Prostate gland (tissue), 2 donors: Measurements from ENCODE around the gene NYNRIN. TPM values are rescaled to one million over a fixed set of nuclear protein-coding genes. Genes with fewer than 3 reads are reported as not detected.

Experiments used
- DNase-seq: peaks from one replicate; pipeline ENCODE4 v3.0.0-alpha.2; 2019; ENCODE audit warnings: low spot score
- H3K27ac ChIP-seq, 2 donors: fragments of 200-600 bp; sonication (generic); 2 replicates each; pipeline ENCODE4 v1.5.1; 2017 to 2019
- H3K27me3 ChIP-seq: fragments of 200-600 bp; sonication (generic); replicated peaks from 2 replicates; pipeline ENCODE4 v1.5.1; 2019; ENCODE audit not compliant: insufficient read depth
- H3K36me3 ChIP-seq, 2 donors: fragments of 200-600 bp; sonication (generic); 1 replicate in 1 of 2; 2 replicates in 1 of 2; pipeline versions ENCODE4 v1.5.1 to v1.8.1; 2017 to 2019
- H3K4me1 ChIP-seq: fragments of 200-600 bp; sonication (generic); replicated peaks from 2 replicates; pipeline ENCODE4 v1.5.1; 2019
- H3K4me3 ChIP-seq, 2 donors: fragments of 200-600 bp; sonication (generic); 2 replicates each; pipeline ENCODE4 v1.5.1; 2017 to 2019
- H3K9me3 ChIP-seq: fragments of 200-600 bp; sonication (generic); 2 replicates; pipeline ENCODE4 v1.5.1; 2017
- CTCF ChIP-seq, 4 experiments: fragments of 200-600 bp in 2 of 4; fragments of 450-650 bp in 2 of 4; sonication (generic) in 2 of 4; IDR thresholded peaks; 1 replicate in 3 of 4; 2 replicates in 1 of 4; pipeline ENCODE4 v1.5.1; 2016 to 2019; ENCODE audit warnings: antibody characterized with exemption in 4 of 4, mild to moderate bottlenecking in 2 of 4, moderate library complexity in 2 of 4
- POLR2A ChIP-seq: fragments of 450-650 bp; IDR thresholded peaks from one replicate; pipeline ENCODE4 v1.6.1; 2016; ENCODE audit warnings: antibody characterized with exemption, mild to moderate bottlenecking
- POLR2AphosphoS5 ChIP-seq: sonication (generic); formaldehyde crosslinking; IDR thresholded peaks from one replicate; pipeline ENCODE4 v1.6.1; 2017; ENCODE audit warnings: antibody characterized with exemption
- WGBS: methylation state at CpG from one replicate; pipeline ENCODE4 v1.1.5; 2018; 5-methylcytosine and 5-hydroxymethylcytosine counted together
- intact Hi-C: fragments of 100-400 bp; cut with DNase I; formaldehyde crosslinking; loops from one replicate; pipeline ENCODE4 v1.14.2; 2022
- small RNA-seq, 2 donors: library from RNA; depleted of rRNA; stranded (forward); fragments of <200 nt; gene quantifications; one replicate each; pipeline ENCODE3, GENCODE V24; 2016
- total RNA-seq, 2 donors: library from RNA; depleted of rRNA; stranded (reverse); fragments of >200 nt; gene quantifications; one replicate each; pipeline ENCODE4 v1.1.0, GENCODE V29; 2016

NYNRIN gene
- total RNA-seq, 2 donors from 2014 or later, result 10.5 to 26.5 TPM

- Histone ChIP-seq H3K9me3 (no peaks in the 10 kb centered on the region), H3K36me3 (no peaks in the 10 kb centered on the region), H3K4me3 (no peak overlapping the region), H3K27ac (no peak overlapping the region), H3K27me3 (no peaks in the 10 kb centered on the region), H3K4me1 (no peaks in the 10 kb centered on the region)
- TF ChIP-seq POLR2A (no peak), CTCF (IDR thresholded peaks at IDR 0.05) (no peak), POLR2AphosphoS5 (no peak)
- no peak for DNase-seq
- intact Hi-C loops, result no loop called here
- WGBS, result 65% methylated on average over 4 of the region's 4 CpGs
Measured at GRCh38 chr14:24463884-24464785, 65.3 kb downstream of the NYNRIN start.

GRCh38 chr14:24465368-24465767 lies 66.6 kb downstream of the NYNRIN start:
- no peaks in the 10 kb centered on the region for H3K36me3 ChIP-seq
- H3K4me1 ChIP-seq, result no peaks in the 10 kb centered on the region
- no peaks in the 10 kb centered on the region for H3K9me3 ChIP-seq
- 95% methylated on average over 3 of the region's 3 CpGs for WGBS
- intact Hi-C loops, result no loop called here
- DNase-seq, result no peak
- H3K27me3 ChIP-seq, result no peaks in the 10 kb centered on the region
- no peak overlapping the region for H3K27ac ChIP-seq
- TF ChIP-seq CTCF (IDR thresholded peaks at IDR 0.05) (no peak), POLR2AphosphoS5 (no peak), POLR2A (no peak)
- no peak overlapping the region for H3K4me3 ChIP-seq

- intact Hi-C loops, result no loop called here
- 97% methylated on average over 3 of the region's 3 CpGs for WGBS
- H3K4me3 ChIP-seq, result no peak overlapping the region
- DNase-seq, result no peak
- TF ChIP-seq CTCF (IDR thresholded peaks at IDR 0.05) (no peak), POLR2A (no peak), POLR2AphosphoS5 (no peak)
- H3K4me1 ChIP-seq, result no peaks in the 10 kb centered on the region
- H3K27me3 ChIP-seq, result no peaks in the 10 kb centered on the region
- H3K36me3 ChIP-seq, result no peaks in the 10 kb centered on the region
- H3K27ac ChIP-seq, result no peak overlapping the region
- no peaks in the 10 kb centered on the region for H3K9me3 ChIP-seq
Measured at GRCh38 chr14:24465805-24466204, 67.0 kb downstream of the NYNRIN start.

Small RNA genes within 50 kb of the gene (small RNA-seq; reads per million reads assigned to genes)
- gene RF00026, result 0 reads per million in 2 donors

Other genes with a start within 250 kb of the NYNRIN start
- 10 to 100 TPM; 61.5 to 82.9 TPM for gene IRF9, start 237.7 kb upstream of the NYNRIN start, total RNA-seq
- gene REC8, start 226.9 kb upstream of the NYNRIN start, total RNA-seq, result 10 to 100 TPM in 1 of 2 donors, 1 to 10 TPM in 1; 5.6 to 25.4 TPM
- gene IPO4, start 210.2 kb upstream of the NYNRIN start, total RNA-seq, result 10 to 100 TPM; 42.6 to 44.5 TPM
- 100 to 1,000 TPM in 1 of 2 donors, 10 to 100 TPM in 1; 68.9 to 113 TPM for gene TM9SF1, start 203.6 kb upstream of the NYNRIN start, total RNA-seq
- 1 to 10 TPM in 1 of 2 donors, not detected in 1; 1.2 TPM for gene TSSK4, start 193.3 kb upstream of the NYNRIN start, total RNA-seq
- 10 to 100 TPM; 61.5 to 66.8 TPM for gene CHMP4A, start 185.5 kb upstream of the NYNRIN start, total RNA-seq
- 10 to 100 TPM; 19.1 to 25.5 TPM for gene MDP1, start 182.9 kb upstream of the NYNRIN start, total RNA-seq
- 100 to 1,000 TPM; 114 to 185 TPM for gene NEDD8, start 166.6 kb upstream of the NYNRIN start, total RNA-seq
- gene GMPR2, start 166.1 kb upstream of the NYNRIN start, total RNA-seq, result 100 to 1,000 TPM in 1 of 2 donors, 10 to 100 TPM in 1; 54.5 to 106 TPM
- gene TINF2, start 156.4 kb upstream of the NYNRIN start, total RNA-seq, result 10 to 100 TPM; 65.5 to 66.8 TPM
- gene TGM1, start 135.8 kb upstream of the NYNRIN start, total RNA-seq, result 10 to 100 TPM in 1 of 2 donors, 1 to 10 TPM in 1; 6.6 to 11.4 TPM
- gene RABGGTA, start 127.4 kb upstream of the NYNRIN start, total RNA-seq, result 10 to 100 TPM; 45.5 to 63.5 TPM
- gene DHRS1, start 99.2 kb upstream of the NYNRIN start, total RNA-seq, result 10 to 100 TPM; 16.9 to 74.0 TPM
- gene NOP9, start 99.2 kb upstream of the NYNRIN start, total RNA-seq, result 10 to 100 TPM; 21.2 to 22.9 TPM
- gene CIDEB, start 91.0 kb upstream of the NYNRIN start, total RNA-seq, result 10 to 100 TPM in 1 of 2 donors, 1 to 10 TPM in 1; 9.1 to 17.8 TPM
- gene LTB4R2, start 88.9 kb upstream of the NYNRIN start, total RNA-seq, result 10 to 100 TPM; 19.5 to 27.3 TPM
- 10 to 100 TPM; 11.8 to 14.2 TPM for gene LTB4R, start 87.5 kb upstream of the NYNRIN start, total RNA-seq
- 10 to 100 TPM; 19.4 to 28.7 TPM for gene ADCY4, start 63.9 kb upstream of the NYNRIN start, total RNA-seq
- 1 to 10 TPM; 1.9 to 7.6 TPM for gene RIPK3, start 59.0 kb upstream of the NYNRIN start, total RNA-seq
- 10 to 100 TPM in 1 of 2 donors, 1 to 10 TPM in 1; 6.3 to 41.1 TPM for gene NFATC4, start 30.8 kb upstream of the NYNRIN start, total RNA-seq
- gene CBLN3, start 30.7 kb downstream of the NYNRIN start, total RNA-seq, result 10 to 100 TPM in 1 of 2 donors, 1 to 10 TPM in 1; 2.4 to 11.1 TPM
- gene KHNYN, start 31.0 kb downstream of the NYNRIN start, total RNA-seq, result 10 to 100 TPM; 57.0 to 91.2 TPM
- gene SDR39U1, start 43.8 kb downstream of the NYNRIN start, total RNA-seq, result 10 to 100 TPM; 49.5 to 64.4 TPM
- gene CMA1, start 109.3 kb downstream of the NYNRIN start, total RNA-seq, result not detected
- gene CTSG, start 177.2 kb downstream of the NYNRIN start, total RNA-seq, result 1 to 10 TPM in 1 of 2 donors, not detected in 1; 3.9 TPM
- under 1 TPM in 1 of 2 donors, not detected in 1; 0.55 TPM for gene GZMH, start 210.7 kb downstream of the NYNRIN start, total RNA-seq
- gene GZMB, start 235.2 kb downstream of the NYNRIN start, total RNA-seq, result 1 to 10 TPM in 1 of 2 donors, not detected in 1; 1.1 TPM